ENCODE measurements around the gene MB21D2.

- TF ChIP-seq, protein P1, sequence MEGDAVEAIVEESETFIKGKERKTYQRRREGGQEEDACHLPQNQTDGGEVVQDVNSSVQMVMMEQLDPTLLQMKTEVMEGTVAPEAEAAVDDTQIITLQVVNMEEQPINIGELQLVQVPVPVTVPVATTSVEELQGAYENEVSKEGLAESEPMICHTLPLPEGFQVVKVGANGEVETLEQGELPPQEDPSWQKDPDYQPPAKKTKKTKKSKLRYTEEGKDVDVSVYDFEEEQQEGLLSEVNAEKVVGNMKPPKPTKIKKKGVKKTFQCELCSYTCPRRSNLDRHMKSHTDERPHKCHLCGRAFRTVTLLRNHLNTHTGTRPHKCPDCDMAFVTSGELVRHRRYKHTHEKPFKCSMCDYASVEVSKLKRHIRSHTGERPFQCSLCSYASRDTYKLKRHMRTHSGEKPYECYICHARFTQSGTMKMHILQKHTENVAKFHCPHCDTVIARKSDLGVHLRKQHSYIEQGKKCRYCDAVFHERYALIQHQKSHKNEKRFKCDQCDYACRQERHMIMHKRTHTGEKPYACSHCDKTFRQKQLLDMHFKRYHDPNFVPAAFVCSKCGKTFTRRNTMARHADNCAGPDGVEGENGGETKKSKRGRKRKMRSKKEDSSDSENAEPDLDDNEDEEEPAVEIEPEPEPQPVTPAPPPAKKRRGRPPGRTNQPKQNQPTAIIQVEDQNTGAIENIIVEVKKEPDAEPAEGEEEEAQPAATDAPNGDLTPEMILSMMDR (IDR thresholded peaks at IDR 0.05), result no peak
- no peak for TF ChIP-seq EZH2phosphoT487 (IDR thresholded peaks at IDR 0.05)
These were observed 97.5 kb downstream of the MB21D2 start for GRCh38 chr3:192820161-192820560.
